CD14-positive monocyte (primary cell): ENCODE results near the gene TBCD. TPM values are rescaled to one million over a fixed set of nuclear protein-coding genes. Genes with fewer than 3 reads are reported as not detected.

Source experiments
- DNase-seq, 3 donors: peaks; one replicate each; pipeline ENCODE4 v3.0.0-alpha.2; 2011 to 2022
- H2AFZ ChIP-seq: 2 replicates; pipeline ENCODE4 v1.6.0; 2012; ENCODE audit warnings: mild to moderate bottlenecking, low read depth, low read length, inconsistent platforms; ENCODE audit not compliant: insufficient read depth, poor library complexity, severe bottlenecking
- H3K27ac ChIP-seq, 2 donors: 1 replicate in 1 of 2; 2 replicates in 1 of 2; pipeline ENCODE4 v1.5.1; 2012 to 2013; ENCODE audit warnings: low read length in 2 of 2, control low read depth in 1 of 2, inconsistent platforms in 1 of 2, low read depth in 1 of 2, mild to moderate bottlenecking in 1 of 2
- H3K27me3 ChIP-seq, 2 donors: one replicate each; pipeline versions ENCODE4 v1.6.0 to v1.6.1; 2011 to 2013; ENCODE audit warnings: low read length in 2 of 2; ENCODE audit not compliant: control insufficient read depth in 2 of 2, insufficient read depth in 2 of 2
- H3K36me3 ChIP-seq, 2 donors: replicated peaks in 1 of 2; 1 replicate in 1 of 2; 2 replicates in 1 of 2; pipeline versions ENCODE4 v1.5.1 to v1.6.1; 2012 to 2013; ENCODE audit warnings: low read length in 2 of 2, control low read depth in 1 of 2, inconsistent platforms in 1 of 2, mild to moderate bottlenecking in 1 of 2; ENCODE audit not compliant: insufficient read depth in 2 of 2, control insufficient read depth in 1 of 2
- H3K4me1 ChIP-seq, 2 donors: 1 replicate in 1 of 2; 2 replicates in 1 of 2; pipeline versions ENCODE4 v1.5.1 to v1.6.1; 2012 to 2013; ENCODE audit warnings: low read length in 2 of 2, control low read depth in 1 of 2, inconsistent platforms in 1 of 2, mild to moderate bottlenecking in 1 of 2, moderate library complexity in 1 of 2; ENCODE audit not compliant: insufficient read depth in 2 of 2, control insufficient read depth in 1 of 2
- H3K4me2 ChIP-seq: replicated peaks from 2 replicates; pipeline ENCODE3; 2012; ENCODE audit warnings: low read length, moderate library complexity, mild to moderate bottlenecking; ENCODE audit not compliant: poor library complexity, severe bottlenecking; ENCODE audit errors: extremely low read depth
- H3K4me3 ChIP-seq, 3 experiments: fragments of 200-600 bp in 1 of 3; sonication (generic) in 1 of 3; replicated peaks in 1 of 3; 1 replicate in 2 of 3; 2 replicates in 1 of 3; pipeline ENCODE4 v1.5.1; 2011 to 2013; ENCODE audit warnings: low read length in 3 of 3, mild to moderate bottlenecking in 3 of 3, control low read depth in 2 of 3, low read depth in 2 of 3, inconsistent platforms in 1 of 3, moderate library complexity in 1 of 3
- H3K79me2 ChIP-seq: 2 replicates; pipeline ENCODE4 v1.6.0; 2012; ENCODE audit warnings: mild to moderate bottlenecking, control low read depth, inconsistent platforms, low read length, moderate library complexity; ENCODE audit not compliant: insufficient read depth
- H3K9ac ChIP-seq: 2 replicates; pipeline ENCODE4 v1.6.0; 2017; ENCODE audit warnings: low read length, mild to moderate bottlenecking; ENCODE audit not compliant: insufficient read depth, poor library complexity, severe bottlenecking
- H3K9me3 ChIP-seq, 2 donors: replicated peaks in 1 of 2; 1 replicate in 1 of 2; 2 replicates in 1 of 2; pipeline versions ENCODE4 v1.5.1 to v1.6.1; 2012 to 2013; ENCODE audit warnings: low read length in 2 of 2, control low read depth in 1 of 2; ENCODE audit not compliant: control insufficient read depth in 1 of 2, insufficient read depth in 1 of 2
- H4K20me1 ChIP-seq: 2 replicates; pipeline ENCODE4 v1.6.0; 2012; ENCODE audit warnings: mild to moderate bottlenecking, low read length, control low read depth, moderate library complexity; ENCODE audit not compliant: insufficient read depth
- H3K27ac Mint-ChIP-seq, 7 donors: one replicate each; pipeline ENCODE4 v1.8.0; 2020; ENCODE audit warnings: mild to moderate bottlenecking in 7 of 7, mixed read lengths in 7 of 7, moderate library complexity in 6 of 7, inconsistent platforms in 2 of 7
- H3K27me3 Mint-ChIP-seq, 3 donors: one replicate each; pipeline ENCODE4 v1.8.0; 2021 to 2022; ENCODE audit warnings: low read depth in 3 of 3, mild to moderate bottlenecking in 3 of 3, mixed read lengths in 3 of 3, moderate library complexity in 3 of 3, inconsistent platforms in 1 of 3
- H3K36me3 Mint-ChIP-seq, 2 donors: one replicate each; pipeline ENCODE4 v1.8.0; 2020; ENCODE audit warnings: mixed read lengths in 2 of 2, inconsistent platforms in 1 of 2, mild to moderate bottlenecking in 1 of 2
- H3K4me1 Mint-ChIP-seq: one replicate; pipeline ENCODE4 v1.8.0; 2020; ENCODE audit warnings: mild to moderate bottlenecking, mixed read lengths
- H3K4me3 Mint-ChIP-seq, 2 donors: one replicate each; pipeline ENCODE4 v1.8.0; 2020; ENCODE audit warnings: mild to moderate bottlenecking in 2 of 2, mixed read lengths in 2 of 2, moderate library complexity in 1 of 2
- H3K9me3 Mint-ChIP-seq, 7 donors: one replicate each; pipeline ENCODE4 v1.8.0; 2020 to 2022; ENCODE audit warnings: mixed read lengths in 7 of 7, mild to moderate bottlenecking in 6 of 7, moderate library complexity in 6 of 7, inconsistent platforms in 2 of 7
- WGBS: methylation state at CpG from one replicate; pipeline ENCODE4 v1.1.5; 2013; ENCODE audit warnings: missing lambda C conversion rate; ENCODE audit not compliant: insufficient coverage; 5-methylcytosine and 5-hydroxymethylcytosine counted together
- intact Hi-C, 2 donors: fragments of 100-400 bp; cut with micrococcal nuclease; formaldehyde crosslinking; loops; one replicate each; pipeline versions ENCODE4 v1.15.0 to v1.15.1; 2023
- polyA plus RNA-seq, 3 donors: library from polyadenylated mRNA; depleted of rRNA in 1 of 3; unstranded in 2 of 3; stranded (reverse) in 1 of 3; fragments of 300-500 nt in 2 of 3; fragments of >200 nt in 1 of 3; fragmentation: Illumina TruSeq in 2 of 3; gene quantifications; 1 replicate in 2 of 3; 2 replicates in 1 of 3; pipeline ENCODE4 v1.2.3, GENCODE V29; 2012 to 2021
- TF ChIP-seq, protein P1 (sequence below): fragments of 200-600 bp; IDR thresholded peaks from one replicate; pipeline ENCODE4 v1.8.0; 2022; ENCODE audit warnings: antibody characterized with exemption, mild to moderate bottlenecking

TBCD gene
- polyA plus RNA-seq, 3 donors = 54.7 to 74.0 (median 66.6) TPM

DNA sequence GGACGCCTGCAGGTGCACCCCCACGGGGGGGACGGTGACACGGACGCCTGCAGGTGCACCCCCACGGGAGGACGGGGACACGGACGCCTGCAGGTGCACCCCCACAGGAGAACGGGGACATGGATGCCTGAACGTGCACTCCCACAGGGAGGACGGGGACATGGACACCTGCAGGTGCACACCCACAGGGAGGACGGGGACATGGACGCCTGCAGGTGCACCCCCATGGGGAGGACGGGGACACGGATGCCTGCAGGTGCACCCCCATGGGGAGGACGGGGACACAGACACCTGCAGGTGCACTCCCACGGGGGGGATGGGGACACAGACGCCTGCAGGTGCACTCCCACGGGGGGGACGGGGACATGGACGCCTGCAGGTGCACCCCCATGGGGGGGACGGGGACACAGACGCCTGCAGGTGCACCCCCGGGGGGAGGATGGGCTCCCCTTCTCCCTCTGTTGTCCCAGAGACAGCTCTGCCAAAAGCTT lies 213.0 kb downstream of the TBCD start:
- Histone ChIP-seq H4K20me1 (no peaks in the 10 kb centered on the region), H3K27ac (no peak overlapping the region), H3K36me3 (no peaks in the 10 kb centered on the region), H3K9ac (no peak overlapping the region), H3K4me1 (peaks cover 14 to 19% of the 10 kb centered on the region in 2 donors), H3K79me2 (no peaks in the 10 kb centered on the region), H2AFZ (no peak overlapping the region), H3K4me3 (no peak overlapping the region), H3K27me3 (no peaks in the 10 kb centered on the region), H3K9me3 (no peaks in the 10 kb centered on the region), H3K4me2 (no peak overlapping the region)
- intact Hi-C loops = loop anchor here (5.0 kb wide), 3 partner anchors 87 to 127 kb away; no protein-coding TSS in a partner anchor
- WGBS = 93% methylated on average over 16 of the region's 25 CpGs
- no peak for DNase-seq
- Mint-ChIP-seq H3K4me1 (peaks cover 34% of the 10 kb centered on the region), H3K27me3 (peaks cover 0 to 1% (median 0%) of the 10 kb centered on the region in 3 donors), H3K4me3 (no peak overlapping the region), H3K27ac (no peak overlapping the region), H3K36me3 (peaks cover 14 to 16% of the 10 kb centered on the region in 2 donors), H3K9me3 (peaks cover 0 to 2% (median 0%) of the 10 kb centered on the region in 7 donors)
- TF ChIP-seq, protein P1, sequence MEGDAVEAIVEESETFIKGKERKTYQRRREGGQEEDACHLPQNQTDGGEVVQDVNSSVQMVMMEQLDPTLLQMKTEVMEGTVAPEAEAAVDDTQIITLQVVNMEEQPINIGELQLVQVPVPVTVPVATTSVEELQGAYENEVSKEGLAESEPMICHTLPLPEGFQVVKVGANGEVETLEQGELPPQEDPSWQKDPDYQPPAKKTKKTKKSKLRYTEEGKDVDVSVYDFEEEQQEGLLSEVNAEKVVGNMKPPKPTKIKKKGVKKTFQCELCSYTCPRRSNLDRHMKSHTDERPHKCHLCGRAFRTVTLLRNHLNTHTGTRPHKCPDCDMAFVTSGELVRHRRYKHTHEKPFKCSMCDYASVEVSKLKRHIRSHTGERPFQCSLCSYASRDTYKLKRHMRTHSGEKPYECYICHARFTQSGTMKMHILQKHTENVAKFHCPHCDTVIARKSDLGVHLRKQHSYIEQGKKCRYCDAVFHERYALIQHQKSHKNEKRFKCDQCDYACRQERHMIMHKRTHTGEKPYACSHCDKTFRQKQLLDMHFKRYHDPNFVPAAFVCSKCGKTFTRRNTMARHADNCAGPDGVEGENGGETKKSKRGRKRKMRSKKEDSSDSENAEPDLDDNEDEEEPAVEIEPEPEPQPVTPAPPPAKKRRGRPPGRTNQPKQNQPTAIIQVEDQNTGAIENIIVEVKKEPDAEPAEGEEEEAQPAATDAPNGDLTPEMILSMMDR = no peak

DNA sequence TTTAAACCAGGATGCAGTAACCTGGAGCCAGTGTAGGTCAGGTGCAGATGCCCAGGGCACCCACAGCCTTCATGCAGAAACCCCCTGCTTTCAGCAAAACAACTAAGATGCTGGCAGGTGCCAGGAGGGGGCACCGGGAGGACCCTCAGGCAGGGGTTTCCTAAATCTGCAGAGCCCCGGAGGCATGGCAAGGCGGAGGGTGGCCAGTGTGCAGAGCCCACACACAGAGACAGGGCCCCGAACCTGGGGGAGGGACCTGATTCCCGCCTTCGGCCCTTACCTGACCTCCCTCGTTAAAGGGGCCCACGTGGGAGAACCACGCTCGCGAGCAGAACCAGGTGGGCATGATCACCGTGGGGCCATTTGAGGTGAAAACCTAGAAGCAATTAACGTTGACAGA lies 213.5 kb downstream of the TBCD start:
- Histone ChIP-seq H3K9ac (no peak overlapping the region), H3K79me2 (no peaks in the 10 kb centered on the region), H3K4me1 (peaks cover 14 to 19% of the 10 kb centered on the region in 2 donors), H3K9me3 (no peaks in the 10 kb centered on the region), H3K4me2 (no peak overlapping the region), H3K36me3 (no peaks in the 10 kb centered on the region), H3K4me3 (no peak overlapping the region), H3K27ac (no peak overlapping the region), H3K27me3 (no peaks in the 10 kb centered on the region), H2AFZ (no peak overlapping the region), H4K20me1 (no peaks in the 10 kb centered on the region)
- intact Hi-C loops = loop anchor here in 1 of 2 donors (5.0 kb wide), 1 partner anchor 127 kb away; no protein-coding TSS in a partner anchor
- Mint-ChIP-seq H3K4me1 (peaks cover 37% of the 10 kb centered on the region), H3K4me3 (peak overlapping the region in 1 of 2 donors; percentile 24), H3K9me3 (peaks cover 0 to 2% (median 0%) of the 10 kb centered on the region in 7 donors), H3K27me3 (peaks cover 0 to 1% (median 0%) of the 10 kb centered on the region in 3 donors), H3K27ac (peak overlapping the region in 1 of 7 donors; percentile 7), H3K36me3 (peaks cover 14 to 16% of the 10 kb centered on the region in 2 donors)
- no peak for DNase-seq
- TF ChIP-seq, protein P1 = no peak
- 96% methylated on average over 13 of the region's 13 CpGs for WGBS
